ENCODE results near the gene CIB4.

DNA sequence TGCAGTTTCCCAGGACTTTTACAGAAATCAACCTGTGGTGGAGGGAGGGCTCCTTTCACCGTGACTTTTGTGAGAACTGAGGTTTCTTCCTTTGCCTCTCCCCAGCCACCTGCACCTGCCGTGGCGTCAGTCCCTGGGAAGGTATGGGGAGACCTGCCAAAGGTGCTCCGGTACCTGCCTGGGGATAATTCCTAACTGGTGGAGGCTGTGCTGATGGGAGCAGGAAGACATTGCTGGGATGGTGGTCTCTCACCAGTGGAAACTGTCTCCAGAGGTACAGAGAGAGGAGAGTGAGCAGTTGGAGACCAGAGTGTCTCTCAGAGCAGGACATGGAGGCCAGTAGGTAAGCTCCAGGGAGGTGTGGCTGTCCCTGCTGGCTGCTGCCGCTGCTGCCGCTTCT lies 52.6 kb downstream of the CIB4 start:
- TF ChIP-seq, protein P1, sequence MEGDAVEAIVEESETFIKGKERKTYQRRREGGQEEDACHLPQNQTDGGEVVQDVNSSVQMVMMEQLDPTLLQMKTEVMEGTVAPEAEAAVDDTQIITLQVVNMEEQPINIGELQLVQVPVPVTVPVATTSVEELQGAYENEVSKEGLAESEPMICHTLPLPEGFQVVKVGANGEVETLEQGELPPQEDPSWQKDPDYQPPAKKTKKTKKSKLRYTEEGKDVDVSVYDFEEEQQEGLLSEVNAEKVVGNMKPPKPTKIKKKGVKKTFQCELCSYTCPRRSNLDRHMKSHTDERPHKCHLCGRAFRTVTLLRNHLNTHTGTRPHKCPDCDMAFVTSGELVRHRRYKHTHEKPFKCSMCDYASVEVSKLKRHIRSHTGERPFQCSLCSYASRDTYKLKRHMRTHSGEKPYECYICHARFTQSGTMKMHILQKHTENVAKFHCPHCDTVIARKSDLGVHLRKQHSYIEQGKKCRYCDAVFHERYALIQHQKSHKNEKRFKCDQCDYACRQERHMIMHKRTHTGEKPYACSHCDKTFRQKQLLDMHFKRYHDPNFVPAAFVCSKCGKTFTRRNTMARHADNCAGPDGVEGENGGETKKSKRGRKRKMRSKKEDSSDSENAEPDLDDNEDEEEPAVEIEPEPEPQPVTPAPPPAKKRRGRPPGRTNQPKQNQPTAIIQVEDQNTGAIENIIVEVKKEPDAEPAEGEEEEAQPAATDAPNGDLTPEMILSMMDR (IDR thresholded peaks at IDR 0.05), result no peak
- no peak for TF ChIP-seq EZH2 (IDR thresholded peaks at IDR 0.05; ENCODE audit: borderline replicate concordance, insufficient read depth, low read depth, low read length, poor library complexity, severe bottlenecking)

All from B cell (primary cell).